ENCODE measurements around the gene CHMP6. TPM values are rescaled to one million over a fixed set of nuclear protein-coding genes. Genes with fewer than 3 reads are reported as not detected.

CHMP6 gene
- total and polyA plus RNA-seq, 9 of the 15 experiments (the other 6 are each of a cell fraction or from before 2014, with no cell fraction given): 0.25 to 30.4 (median 13.4) TPM

GRCh38 chr17:81034168-81034777 lies 42.6 kb downstream of the CHMP6 start (continued):
- TF ChIP-seq ZNF277 (CRISPR knock-in tag; IDR thresholded peaks at IDR 0.05; ENCODE audit: borderline replicate concordance) (no peak), XRCC4 (IDR thresholded peaks at IDR 0.05; ENCODE audit: extremely low read depth, insufficient read depth, insufficient read length) (no peak), OTX1 (CRISPR knock-in tag; IDR thresholded peaks at IDR 0.05) (0 out of 2 replicates have a peak, but pooled peaks have one; percentile 74), ZNF274 (IDR thresholded peaks at IDR 0.05; ENCODE audit: borderline replicate concordance, low read depth, low read length) (no peak), PHF8 (IDR thresholded peaks at IDR 0.05; ENCODE audit: borderline replicate concordance, low read length) (peak; percentile 41; the same call in 1 of the 2 replicates), BRD4 (IDR thresholded peaks at IDR 0.05) (no peak), ELF4 (CRISPR knock-in tag; IDR thresholded peaks at IDR 0.05) (0 out of 2 replicates have a peak, but pooled peaks have one; percentile 34), SAFB (IDR thresholded peaks at IDR 0.05; ENCODE audit: borderline replicate concordance, low read depth, low read length) (no peak), DMBX1 (CRISPR knock-in tag; IDR thresholded peaks at IDR 0.05; ENCODE audit: borderline replicate concordance) (no peak), STAG1 (CRISPR knock-in tag; IDR thresholded peaks at IDR 0.05; ENCODE audit: borderline replicate concordance) (no peak), ID3 (CRISPR knock-in tag; IDR thresholded peaks at IDR 0.05) (no peak), ID3 (tag; IDR thresholded peaks at IDR 0.05) (no peak), MBD1 (CRISPR knock-in tag; IDR thresholded peaks at IDR 0.05) (no peak), CHAMP1 (IDR thresholded peaks at IDR 0.05) (no peak), PPARD (CRISPR knock-in tag; IDR thresholded peaks at IDR 0.05) (no peak), ZNF77 (CRISPR knock-in tag; IDR thresholded peaks at IDR 0.05) (no peak), E2F6 (IDR thresholded peaks at IDR 0.05; ENCODE audit: borderline replicate concordance in 1 of 2, extremely low read depth in 1 of 2, insufficient read depth in 1 of 2, insufficient read length in 1 of 2, low read depth in 1 of 2, low read length in 1 of 2, poor library complexity in 1 of 2, severe bottlenecking in 1 of 2) (peak in 1 of 2 experiments; percentile 47), RBM15 (IDR thresholded peaks at IDR 0.05; ENCODE audit: insufficient read depth, low read length) (no peak), KAT7 (CRISPR knock-in tag; IDR thresholded peaks at IDR 0.05; ENCODE audit: borderline replicate concordance) (no peak), GABPB1 (CRISPR knock-in tag; IDR thresholded peaks at IDR 0.05) (no peak), KDM5B (IDR thresholded peaks at IDR 0.05; ENCODE audit: insufficient replicate concordance, low read depth, low read length) (no peak)
